ENCODE data around the gene SETX.
A peak's percentile ranks its signal among the peaks of the same experiment; 100 is the strongest.

SETX gene

DNA sequence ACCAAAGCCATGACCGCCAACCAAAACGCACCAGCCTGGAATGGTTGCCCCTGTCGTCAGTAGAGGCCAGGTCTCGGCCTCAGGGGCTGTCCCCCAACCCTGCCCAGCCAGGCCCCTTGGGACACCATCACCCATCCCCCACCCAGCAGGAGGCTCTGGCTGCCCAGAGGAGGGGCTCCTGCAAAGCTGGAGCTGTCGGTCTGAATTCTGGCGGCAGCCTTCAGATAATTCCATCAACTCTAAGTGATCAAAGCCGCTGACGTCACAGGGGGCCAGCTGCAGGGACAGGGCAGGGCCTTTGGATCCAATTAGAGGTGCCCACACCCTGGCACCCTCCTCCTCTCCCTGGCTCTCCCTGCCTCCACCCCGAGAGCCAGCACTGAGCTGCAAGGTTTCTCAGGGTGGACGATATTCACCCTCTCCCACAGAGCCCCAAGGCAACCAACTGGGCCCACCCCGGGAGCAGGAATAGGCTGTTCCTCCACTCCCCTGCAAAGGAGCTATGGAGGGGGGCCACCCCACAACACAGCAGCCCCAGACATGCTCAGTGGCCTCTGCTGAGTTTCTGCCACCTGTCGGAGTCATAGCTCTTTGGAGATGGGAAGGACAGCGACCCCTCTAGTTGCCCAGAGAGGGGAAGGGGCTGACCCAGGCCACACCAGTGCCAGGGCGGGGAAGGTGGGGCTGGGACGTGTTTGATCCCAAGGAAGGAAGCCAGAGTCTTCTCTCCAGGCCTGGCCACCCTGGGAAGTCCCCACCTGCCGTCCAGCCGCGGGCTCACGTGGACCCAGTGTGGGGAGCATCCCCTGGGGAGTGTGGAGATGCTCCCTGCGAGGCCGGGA is 114.6 kb downstream of the SETX start:
- no peak for TF ChIP-seq CTCF (IDR thresholded peaks at IDR 0.05)
- H3K27me3 ChIP-seq: peaks cover 25% of the 10 kb centered on the region
- peaks cover 64 to 70% of the 10 kb centered on the region in 2 experiments for H3K4me1 ChIP-seq (ENCODE audit: control insufficient read depth in 1 of 2, insufficient read depth in 1 of 2, low read depth in 1 of 2, low read length in 1 of 2)
- H3K36me3 ChIP-seq: peaks cover 4% of the 10 kb centered on the region
- no peaks in the 10 kb centered on the region for H3K9me3 ChIP-seq
- peak overlapping the region; percentile 88 for H3K27ac ChIP-seq
- H3K4me3 ChIP-seq (ENCODE audit: low read depth in 1 of 2, low read length in 1 of 2): peak overlapping the region; percentile 66 to 82

DNA sequence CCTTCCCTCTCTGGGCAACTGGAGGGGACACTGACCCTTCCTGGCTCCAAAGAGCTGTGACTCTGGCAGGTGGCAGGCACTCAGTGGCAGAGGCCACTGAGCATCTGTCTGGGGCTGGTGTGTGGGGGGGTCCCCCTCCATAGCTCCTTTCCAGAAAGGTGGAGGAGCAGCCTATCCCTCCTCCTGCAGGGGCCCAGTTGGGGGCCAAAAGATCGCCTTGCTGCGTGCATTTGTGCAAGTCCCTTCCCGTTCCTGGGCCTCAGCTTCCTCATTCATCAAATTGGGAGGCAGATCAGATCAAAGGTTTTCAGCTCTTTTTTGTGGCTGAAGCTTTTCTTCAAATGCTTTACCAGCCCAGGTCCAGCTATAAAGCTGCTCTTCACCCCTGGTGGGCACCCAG is 115.3 kb downstream of the SETX start:
- Histone ChIP-seq H3K36me3 (peaks cover 4% of the 10 kb centered on the region), H3K27me3 (peaks cover 18% of the 10 kb centered on the region), H3K27ac (peak overlapping the region; percentile 88), H3K4me3 (ENCODE audit: low read depth in 1 of 2, low read length in 1 of 2) (peak overlapping the region; percentile 29 to 82), H3K9me3 (no peaks in the 10 kb centered on the region), H3K4me1 (ENCODE audit: control insufficient read depth in 1 of 2, insufficient read depth in 1 of 2, low read depth in 1 of 2, low read length in 1 of 2) (peaks cover 64 to 70% of the 10 kb centered on the region in 2 experiments)
- no peak for TF ChIP-seq CTCF (IDR thresholded peaks at IDR 0.05)

DNA sequence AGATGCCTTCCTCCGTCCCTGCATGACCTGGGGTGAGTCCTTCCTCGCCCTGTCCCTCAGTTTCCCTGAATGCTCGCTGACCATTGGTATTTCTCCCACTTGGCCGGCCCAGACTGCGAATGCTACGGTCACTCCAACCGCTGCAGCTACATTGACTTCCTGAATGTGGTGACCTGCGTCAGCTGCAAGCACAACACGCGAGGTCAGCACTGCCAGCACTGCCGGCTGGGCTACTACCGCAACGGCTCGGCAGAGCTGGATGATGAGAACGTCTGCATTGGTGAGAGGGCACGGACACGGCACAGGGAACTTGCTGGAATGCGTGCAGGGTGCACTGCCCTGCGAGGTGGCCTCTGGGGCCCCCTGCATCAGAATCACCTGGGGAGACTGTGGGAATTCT is 115.8 kb downstream of the SETX start:
- Histone ChIP-seq H3K9me3 (no peaks in the 10 kb centered on the region), H3K27ac (peak overlapping the region; percentile 88), H3K36me3 (peaks cover 4% of the 10 kb centered on the region), H3K4me3 (ENCODE audit: low read depth in 1 of 2, low read length in 1 of 2) (peak overlapping the region; percentile 29 to 82), H3K27me3 (peaks cover 13% of the 10 kb centered on the region), H3K4me1 (ENCODE audit: control insufficient read depth in 1 of 2, insufficient read depth in 1 of 2, low read depth in 1 of 2, low read length in 1 of 2) (peaks cover 64 to 70% of the 10 kb centered on the region in 2 experiments)
- no peak for TF ChIP-seq CTCF (IDR thresholded peaks at IDR 0.05)

DNA sequence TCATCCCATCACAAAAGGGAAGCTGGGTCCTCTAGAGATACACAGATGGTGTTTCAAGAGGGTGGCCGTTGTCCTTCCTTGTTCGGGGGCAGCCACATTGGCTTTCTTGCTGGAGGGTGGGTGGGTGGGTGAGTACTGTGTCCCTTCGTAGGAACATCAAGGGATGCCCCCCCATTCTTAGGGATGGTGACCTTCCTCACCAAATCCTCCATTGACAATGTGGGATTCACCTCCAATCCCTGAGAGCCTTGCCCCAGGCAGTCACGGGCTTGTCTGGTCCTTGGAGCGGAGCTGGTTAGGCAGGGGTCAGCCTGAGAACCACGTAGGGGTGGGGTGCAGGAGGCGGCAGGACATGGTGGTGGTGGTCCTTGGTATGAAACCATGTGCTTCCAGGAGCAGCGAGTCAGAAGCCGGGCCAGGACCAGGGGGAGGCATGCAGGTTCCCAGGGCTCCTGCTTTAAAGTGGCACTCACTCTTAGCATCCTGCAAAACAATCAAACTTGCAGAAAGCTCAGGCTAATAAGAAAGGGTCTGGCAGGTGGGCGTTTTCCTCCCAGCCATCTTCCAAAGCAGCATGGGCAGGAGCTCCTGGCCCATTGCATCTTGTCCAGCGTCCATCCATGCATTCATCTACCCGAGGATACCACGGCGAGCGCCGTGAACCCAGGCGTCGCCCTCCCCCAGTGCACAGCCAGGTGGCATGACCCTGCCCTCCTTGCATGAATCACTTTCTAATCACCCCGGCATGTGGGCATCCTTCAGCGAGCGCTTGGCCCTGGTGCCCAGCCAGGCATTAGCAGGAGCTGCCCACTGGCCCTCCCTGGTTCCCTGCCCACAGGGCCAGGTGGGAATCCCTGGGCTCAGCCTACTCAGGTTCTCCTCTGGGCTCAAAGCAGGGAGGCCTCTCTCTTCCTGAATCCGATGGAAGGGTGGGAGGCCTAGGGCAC is 116.5 kb downstream of the SETX start:
- Histone ChIP-seq H3K27me3 (peaks cover 6% of the 10 kb centered on the region), H3K27ac (peak overlapping the region; percentile 88), H3K36me3 (peaks cover 4% of the 10 kb centered on the region), H3K4me3 (ENCODE audit: low read depth in 1 of 2, low read length in 1 of 2) (peak overlapping the region; percentile 29 to 82), H3K9me3 (no peaks in the 10 kb centered on the region), H3K4me1 (ENCODE audit: control insufficient read depth in 1 of 2, insufficient read depth in 1 of 2, low read depth in 1 of 2, low read length in 1 of 2) (peaks cover 61 to 64% of the 10 kb centered on the region in 2 experiments)
- TF ChIP-seq CTCF (IDR thresholded peaks at IDR 0.05): no peak

- Histone ChIP-seq H3K27ac (peak overlapping the region; percentile 88), H3K9me3 (no peaks in the 10 kb centered on the region), H3K27me3 (no peaks in the 10 kb centered on the region), H3K4me3 (ENCODE audit: low read depth in 1 of 2, low read length in 1 of 2) (no peak overlapping the region), H3K4me1 (ENCODE audit: control insufficient read depth in 1 of 2, insufficient read depth in 1 of 2, low read depth in 1 of 2, low read length in 1 of 2) (peaks cover 53 to 56% of the 10 kb centered on the region in 2 experiments), H3K36me3 (peaks cover 4% of the 10 kb centered on the region)
- no peak for TF ChIP-seq CTCF (IDR thresholded peaks at IDR 0.05)
Observed at GRCh38 chr9:132237481-132237880, 117.3 kb downstream of the SETX start.
